Heart left ventricle (tissue), 13 donors: ENCODE data around the gene CD276.

Experiments used
- POLR2A ChIP-seq, 2 donors: fragments of 450-650 bp; IDR thresholded peaks; one replicate each; pipeline ENCODE4 v1.6.1; 2017; ENCODE audit warnings: antibody characterized with exemption in 2 of 2, mild to moderate bottlenecking in 2 of 2, moderate library complexity in 2 of 2
- TF ChIP-seq, protein P1 (sequence below), 12 donors: fragments of 200-600 bp; sonication (generic) in 4 of 12; IDR thresholded peaks; one replicate each; pipeline versions ENCODE4 v1.5.0 to v1.8.0; 2018 to 2022; ENCODE audit warnings: antibody characterized with exemption in 12 of 12, mild to moderate bottlenecking in 5 of 12
- donor health status: ischemic (EF 13 %, LVEDD 7.1; RV severe dilation, severe dysfunction).
- donor health status: DM: no; HTN: yes; CAD: no.
- donor health status: DM: no; HTN: no; CAD: no.
- donor health status: ischemic (EF 25% LVEDD 6.9; RV normal size, moderate dysfunction).
- donor health status: ischemic (EF 25% LVEDD 5.7; RV mildly dilated, moderate dysfunction).
- donor health status: ischemic (EF 35%, LVEDD 5.7; RV mildly dilated, moderate dysfunction).
- donor health status: nonischemic (EF 11% LVEDD 7.7; RV severe dilation, severe dysfunction).
- donor health status: DM: yes; HTN: yes; CAD: no.
- donor health status: PGD.
- donor health status: ischemic (EF 29% LVEDD 5.4; RV normal size, mild dysfunction).
- donor health status: nonischemic (EF 23%, LVEDD 6.1; RV moderate dilation, normal function).

DNA sequence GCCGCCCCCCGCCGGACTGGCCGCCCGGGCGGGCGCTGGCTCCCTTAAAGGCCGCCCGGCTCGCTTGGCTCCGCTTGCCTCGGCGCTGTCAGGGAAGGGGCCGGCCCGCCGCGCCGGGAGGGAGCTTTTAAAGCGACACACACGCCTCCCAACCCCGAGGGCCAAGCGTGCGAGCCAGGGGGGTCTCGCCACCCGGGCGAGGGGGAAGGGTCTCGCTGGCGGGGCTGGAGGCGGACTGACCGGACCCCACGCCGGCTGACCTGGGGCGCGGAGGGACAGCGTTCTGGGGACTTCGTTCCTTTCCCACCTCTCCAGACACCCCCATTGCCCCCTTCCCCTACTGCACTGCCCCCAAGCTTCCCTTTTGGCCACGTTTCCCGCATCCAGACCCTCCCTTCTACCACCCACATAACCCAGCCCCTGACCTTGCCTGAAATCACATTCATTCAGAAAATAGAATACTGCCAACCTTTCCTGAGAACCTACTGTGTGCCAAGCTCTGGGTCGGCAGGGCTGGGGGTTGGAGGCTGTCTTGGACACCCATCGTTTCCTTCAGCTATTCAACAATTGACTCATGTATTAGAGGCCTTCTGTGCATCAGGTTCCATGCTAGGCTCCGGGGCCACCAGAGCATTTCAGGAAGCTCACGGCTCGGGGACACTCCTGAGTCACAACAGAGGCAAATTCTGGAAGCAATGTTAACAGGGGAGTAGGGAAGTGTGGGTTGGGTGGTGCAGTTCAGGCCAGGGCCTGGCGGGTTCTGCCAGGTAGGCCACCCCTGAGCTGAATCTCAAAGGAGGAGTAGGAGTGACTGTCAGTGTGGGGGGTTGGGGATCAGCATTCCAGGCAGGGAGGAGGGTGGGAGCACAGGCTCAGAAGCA, 69.3 kb downstream of the CD276 start, which contains the start of gene INSYN1:
- TF ChIP-seq, protein P1, sequence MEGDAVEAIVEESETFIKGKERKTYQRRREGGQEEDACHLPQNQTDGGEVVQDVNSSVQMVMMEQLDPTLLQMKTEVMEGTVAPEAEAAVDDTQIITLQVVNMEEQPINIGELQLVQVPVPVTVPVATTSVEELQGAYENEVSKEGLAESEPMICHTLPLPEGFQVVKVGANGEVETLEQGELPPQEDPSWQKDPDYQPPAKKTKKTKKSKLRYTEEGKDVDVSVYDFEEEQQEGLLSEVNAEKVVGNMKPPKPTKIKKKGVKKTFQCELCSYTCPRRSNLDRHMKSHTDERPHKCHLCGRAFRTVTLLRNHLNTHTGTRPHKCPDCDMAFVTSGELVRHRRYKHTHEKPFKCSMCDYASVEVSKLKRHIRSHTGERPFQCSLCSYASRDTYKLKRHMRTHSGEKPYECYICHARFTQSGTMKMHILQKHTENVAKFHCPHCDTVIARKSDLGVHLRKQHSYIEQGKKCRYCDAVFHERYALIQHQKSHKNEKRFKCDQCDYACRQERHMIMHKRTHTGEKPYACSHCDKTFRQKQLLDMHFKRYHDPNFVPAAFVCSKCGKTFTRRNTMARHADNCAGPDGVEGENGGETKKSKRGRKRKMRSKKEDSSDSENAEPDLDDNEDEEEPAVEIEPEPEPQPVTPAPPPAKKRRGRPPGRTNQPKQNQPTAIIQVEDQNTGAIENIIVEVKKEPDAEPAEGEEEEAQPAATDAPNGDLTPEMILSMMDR (IDR thresholded peaks at IDR 0.05) = no peak
- no peak for TF ChIP-seq POLR2A (IDR thresholded peaks at IDR 0.05)
